ENCODE data around the gene MREG.

The MREG gene

GRCh38 chr2:216013080-216013909 is at the start of gene MREG:
MREG (minus strand) TSS chr2:216013551; CDS start chr2:216013327, 224 bp downstream.
- H3K36me3 Mint-ChIP-seq = peaks cover 11% of the 10 kb centered on the region
- H3K27me3 Mint-ChIP-seq = no peaks in the 10 kb centered on the region
- no peaks in the 10 kb centered on the region for H3K9me3 Mint-ChIP-seq
- peak within 1 kb of the TSS; percentile 83 for H3K27ac Mint-ChIP-seq
- peaks cover 65% of the 10 kb centered on the region for H3K4me1 Mint-ChIP-seq
- peak; percentile 80 for ATAC-seq
- peak within 1 kb of the TSS; percentile 87 for H3K4me3 Mint-ChIP-seq

- ATAC-seq = no peak
- Mint-ChIP-seq H3K4me3 (no peak overlapping the region), H3K4me1 (peaks cover 30% of the 10 kb centered on the region), H3K36me3 (peaks cover 13% of the 10 kb centered on the region), H3K27me3 (no peaks in the 10 kb centered on the region), H3K27ac (peak overlapping the region; percentile 96), H3K9me3 (no peaks in the 10 kb centered on the region)
Observed at GRCh38 chr2:216059233-216059834, 46.0 kb upstream of the MREG start.

GRCh38 chr2:216057688-216058193 is 44.4 kb upstream of the MREG start:
- no peaks in the 10 kb centered on the region for H3K9me3 Mint-ChIP-seq
- no peaks in the 10 kb centered on the region for H3K27me3 Mint-ChIP-seq

GRCh38 chr2:216056739-216057138 is 43.4 kb upstream of the MREG start:
- peaks cover 10% of the 10 kb centered on the region for H3K36me3 Mint-ChIP-seq

More at GRCh38 chr2:216057688-216058193, 44.4 kb upstream of the MREG start:
- peaks cover 13% of the 10 kb centered on the region for H3K36me3 Mint-ChIP-seq
- peak; percentile 97 for ATAC-seq
- H3K4me1 Mint-ChIP-seq = peaks cover 30% of the 10 kb centered on the region
- H3K4me3 Mint-ChIP-seq = peak overlapping the region; percentile 77
- H3K27ac Mint-ChIP-seq = peak overlapping the region; percentile 96

GRCh38 chr2:216055680-216056079 is 42.3 kb upstream of the MREG start:
- H3K27ac Mint-ChIP-seq = peak overlapping the region; percentile 96
- no peak for ATAC-seq
- peaks cover 30% of the 10 kb centered on the region for H3K4me1 Mint-ChIP-seq
- no peaks in the 10 kb centered on the region for H3K27me3 Mint-ChIP-seq
- peaks cover 7% of the 10 kb centered on the region for H3K36me3 Mint-ChIP-seq
- H3K9me3 Mint-ChIP-seq = peaks cover 3% of the 10 kb centered on the region
- no peak overlapping the region for H3K4me3 Mint-ChIP-seq

More at GRCh38 chr2:216056739-216057138, 43.4 kb upstream of the MREG start:
- ATAC-seq = no peak
- Mint-ChIP-seq H3K27me3 (no peaks in the 10 kb centered on the region), H3K4me1 (peaks cover 30% of the 10 kb centered on the region), H3K4me3 (no peak overlapping the region), H3K27ac (peak overlapping the region; percentile 96), H3K9me3 (peaks cover 3% of the 10 kb centered on the region)

- no peak overlapping the region for H3K4me3 Mint-ChIP-seq
- peaks cover 3% of the 10 kb centered on the region for H3K9me3 Mint-ChIP-seq
- peaks cover 17% of the 10 kb centered on the region for H3K36me3 Mint-ChIP-seq
- no peak for ATAC-seq
- no peak overlapping the region for H3K27ac Mint-ChIP-seq
- H3K4me1 Mint-ChIP-seq = peaks cover 15% of the 10 kb centered on the region
- H3K27me3 Mint-ChIP-seq = no peaks in the 10 kb centered on the region
Observed at GRCh38 chr2:216052420-216052819, 39.1 kb upstream of the MREG start.

GRCh38 chr2:216051350-216051749 is 38.0 kb upstream of the MREG start:
- Mint-ChIP-seq H3K27me3 (no peaks in the 10 kb centered on the region), H3K9me3 (peaks cover 3% of the 10 kb centered on the region), H3K36me3 (peaks cover 17% of the 10 kb centered on the region), H3K27ac (no peak overlapping the region), H3K4me3 (no peak overlapping the region), H3K4me1 (peaks cover 10% of the 10 kb centered on the region)
- no peak for ATAC-seq

- Mint-ChIP-seq H3K4me3 (no peak overlapping the region), H3K9me3 (peaks cover 3% of the 10 kb centered on the region), H3K4me1 (no peaks in the 10 kb centered on the region), H3K27me3 (no peaks in the 10 kb centered on the region), H3K36me3 (peaks cover 10% of the 10 kb centered on the region), H3K27ac (no peak overlapping the region)
- ATAC-seq = no peak
Observed at GRCh38 chr2:216049452-216049851, 36.1 kb upstream of the MREG start.

- no peak for ATAC-seq
- no peaks in the 10 kb centered on the region for H3K4me1 Mint-ChIP-seq
- H3K27me3 Mint-ChIP-seq = no peaks in the 10 kb centered on the region
- no peak overlapping the region for H3K27ac Mint-ChIP-seq
- no peaks in the 10 kb centered on the region for H3K9me3 Mint-ChIP-seq
- H3K36me3 Mint-ChIP-seq = peaks cover 23% of the 10 kb centered on the region
- H3K4me3 Mint-ChIP-seq = no peak overlapping the region
Observed at GRCh38 chr2:216047397-216047796, 34.0 kb upstream of the MREG start.

- H3K36me3 Mint-ChIP-seq = peaks cover 19% of the 10 kb centered on the region
Observed at GRCh38 chr2:216044883-216045486, 31.6 kb upstream of the MREG start.

GRCh38 chr2:216043949-216044348 is 30.6 kb upstream of the MREG start:
- Mint-ChIP-seq H3K27ac (no peak overlapping the region), H3K36me3 (peaks cover 25% of the 10 kb centered on the region), H3K9me3 (no peaks in the 10 kb centered on the region), H3K4me3 (no peak overlapping the region), H3K4me1 (no peaks in the 10 kb centered on the region), H3K27me3 (no peaks in the 10 kb centered on the region)
- no peak for ATAC-seq

More at GRCh38 chr2:216044883-216045486, 31.6 kb upstream of the MREG start:
- no peak overlapping the region for H3K4me3 Mint-ChIP-seq
- ATAC-seq = no peak
- H3K4me1 Mint-ChIP-seq = no peaks in the 10 kb centered on the region
- H3K9me3 Mint-ChIP-seq = no peaks in the 10 kb centered on the region
- no peak overlapping the region for H3K27ac Mint-ChIP-seq
- H3K27me3 Mint-ChIP-seq = no peaks in the 10 kb centered on the region

GRCh38 chr2:216041438-216041837 is 28.1 kb upstream of the MREG start:
- Mint-ChIP-seq H3K36me3 (peaks cover 25% of the 10 kb centered on the region), H3K4me3 (no peak overlapping the region)
- no peak for ATAC-seq

GRCh38 chr2:216039918-216040317 is 26.6 kb upstream of the MREG start:
- Mint-ChIP-seq H3K27me3 (no peaks in the 10 kb centered on the region), H3K36me3 (peaks cover 25% of the 10 kb centered on the region), H3K9me3 (no peaks in the 10 kb centered on the region), H3K4me1 (no peaks in the 10 kb centered on the region), H3K4me3 (no peak overlapping the region), H3K27ac (no peak overlapping the region)
- ATAC-seq = no peak

More at GRCh38 chr2:216041438-216041837, 28.1 kb upstream of the MREG start:
- no peaks in the 10 kb centered on the region for H3K9me3 Mint-ChIP-seq
- no peaks in the 10 kb centered on the region for H3K27me3 Mint-ChIP-seq
- H3K27ac Mint-ChIP-seq = no peak overlapping the region
- no peaks in the 10 kb centered on the region for H3K4me1 Mint-ChIP-seq

- peak; percentile 65 for ATAC-seq
- peaks cover under 1% of the 10 kb centered on the region for H3K36me3 Mint-ChIP-seq
- H3K4me1 Mint-ChIP-seq = peaks cover 36% of the 10 kb centered on the region
- H3K27ac Mint-ChIP-seq = no peak overlapping the region
- H3K4me3 Mint-ChIP-seq = no peak overlapping the region
- H3K9me3 Mint-ChIP-seq = no peaks in the 10 kb centered on the region
- no peaks in the 10 kb centered on the region for H3K27me3 Mint-ChIP-seq
Observed at GRCh38 chr2:216034065-216034464, 20.7 kb upstream of the MREG start.

- Mint-ChIP-seq H3K9me3 (no peaks in the 10 kb centered on the region), H3K4me1 (peaks cover 36% of the 10 kb centered on the region), H3K27ac (peak overlapping the region; percentile 54), H3K27me3 (no peaks in the 10 kb centered on the region), H3K36me3 (no peaks in the 10 kb centered on the region), H3K4me3 (no peak overlapping the region)
- ATAC-seq = peak; percentile 68
Observed at GRCh38 chr2:216033403-216033802, 20.1 kb upstream of the MREG start.

Data from stimulated activated memory B cell treated with anti-CD40 and anti-IgM and Interleukin-4, amounts not matched to agents 10 μg/mL and 1 μg/mL and 100 μg/mL, for 72 hours (primary cell).